HepG2 (cell line): ENCODE data around the gene ROMO1. TPM values are rescaled to one million over a fixed set of nuclear protein-coding genes. Genes with fewer than 3 reads are reported as not detected.

Source experiments
- ADNP ChIP-seq: sonication (generic); formaldehyde crosslinking; IDR thresholded peaks from 2 replicates; pipeline ENCODE4 v1.4.0; 2020; ENCODE audit warnings: missing genetic modification reagents
- CENPX ChIP-seq: sonication (generic); formaldehyde crosslinking; IDR thresholded peaks from 2 replicates; pipeline ENCODE4 v1.9.0; 2021; ENCODE audit warnings: mild to moderate bottlenecking, missing genetic modification reagents, moderate library complexity
- CERS6 ChIP-seq: sonication (generic); formaldehyde crosslinking; IDR thresholded peaks from 2 replicates; pipeline ENCODE4 v1.5.0; 2020; ENCODE audit warnings: missing genetic modification reagents
- CHCHD3 ChIP-seq: sonication (generic); formaldehyde crosslinking; IDR thresholded peaks from 2 replicates; pipeline ENCODE4 v1.8.0; 2022; ENCODE audit warnings: mild to moderate bottlenecking, missing genetic modification reagents, moderate library complexity
- CHD4 ChIP-seq: fragments of 200-600 bp; sonication (generic); IDR thresholded peaks from 2 replicates; pipeline ENCODE4 v1.7.0; 2017; ENCODE audit warnings: mild to moderate bottlenecking, low read length, borderline replicate concordance
- CTCF ChIP-seq: sonication (generic); formaldehyde crosslinking; IDR thresholded peaks from 2 replicates; pipeline ENCODE4 v1.5.0; 2020; ENCODE audit warnings: mild to moderate bottlenecking, missing genetic modification reagents, moderate library complexity
- FIP1L1 ChIP-seq: fragments of 200-400 bp; formaldehyde crosslinking; IDR thresholded peaks from 2 replicates; pipeline ENCODE4 v1.6.1; 2018; ENCODE audit warnings: low read depth, mild to moderate bottlenecking, low read length, moderate library complexity, borderline replicate concordance; ENCODE audit not compliant: insufficient read depth
- KLF13 ChIP-seq: sonication (generic); formaldehyde crosslinking; IDR thresholded peaks from 2 replicates; pipeline ENCODE4 v1.4.0; 2020; ENCODE audit warnings: mild to moderate bottlenecking, missing genetic modification reagents
- MAZ ChIP-seq, 2 experiments: sonication (generic) in 1 of 2; formaldehyde crosslinking in 1 of 2; IDR thresholded peaks; 2 replicates each; pipeline versions ENCODE4 v1.5.0 to v1.6.1; 2012 to 2020; ENCODE audit warnings: low read depth in 2 of 2, mild to moderate bottlenecking in 2 of 2, borderline replicate concordance in 1 of 2, improper control_type of control experiment in 1 of 2, low read length in 1 of 2, missing genetic modification reagents in 1 of 2, moderate library complexity in 1 of 2
- MIXL1 ChIP-seq: IDR thresholded peaks from 2 replicates; pipeline ENCODE4 v1.6.1; 2016
- PHF21A ChIP-seq: sonication (generic); formaldehyde crosslinking; IDR thresholded peaks from 2 replicates; pipeline ENCODE4 v1.5.0; 2020; ENCODE audit warnings: mild to moderate bottlenecking, missing genetic modification reagents
- RARA ChIP-seq: IDR thresholded peaks from 2 replicates; pipeline ENCODE4 v1.6.1; 2016; ENCODE audit warnings: missing genetic modification reagents, missing compliant biosample characterization
- SALL1 ChIP-seq: sonication (generic); formaldehyde crosslinking; IDR thresholded peaks from 2 replicates; pipeline ENCODE4 v1.8.0; 2022; ENCODE audit warnings: mild to moderate bottlenecking, missing genetic modification reagents
- TFAP4 ChIP-seq: sonication (generic); IDR thresholded peaks from 2 replicates; pipeline ENCODE4 v1.6.1; 2016; ENCODE audit warnings: low read depth, borderline replicate concordance
- UBTF ChIP-seq: sonication (generic); formaldehyde crosslinking; IDR thresholded peaks from 2 replicates; pipeline ENCODE4 v1.4.0; 2020; ENCODE audit warnings: mild to moderate bottlenecking, missing genetic modification reagents
- ZNF256 ChIP-seq: sonication (generic); formaldehyde crosslinking; conservative IDR thresholded peaks from 2 replicates; pipeline ENCODE4 v1.4.0; 2020; ENCODE audit warnings: missing genetic modification reagents
- ZNF296 ChIP-seq: sonication (generic); formaldehyde crosslinking; conservative IDR thresholded peaks from 2 replicates; pipeline ENCODE4 v1.5.0; 2020; ENCODE audit warnings: mild to moderate bottlenecking, missing genetic modification reagents
- polyA plus RNA-seq, 8 experiments: library from polyadenylated mRNA; depleted of rRNA in 3 of 8; stranded (reverse) in 7 of 8; unstranded in 1 of 8; fragments of >200 nt; fragmentation: Illumina TruSeq in 4 of 8; extraction: Trizol in 4 of 8; gene quantifications; 2 replicates each; pipeline versions ENCODE4 v1.2.1 to v1.2.3, GENCODE V29; 2011 to 2016; ENCODE audit warnings: low read depth in 4 of 8, missing spikeins in 1 of 8, mixed read lengths in 1 of 8; ENCODE audit not compliant: insufficient read depth in 1 of 8
- total RNA-seq, 5 experiments: library from RNA; depleted of rRNA; stranded (reverse); fragments of >200 nt; fragmentation: Illumina TruSeq; extraction: Trizol; gene quantifications; 2 replicates each; pipeline ENCODE4 v1.2.3, GENCODE V29; 2016; ENCODE audit warnings: low read depth in 1 of 5

ROMO1 gene
- total and polyA plus RNA-seq, 2 of the 13 experiments (the other 11 are each of a cell fraction or from before 2014, with no cell fraction given): 636 to 755 TPM

GRCh38 chr20:35699127-35699956 lies at the start of gene ROMO1, which contains the start of gene NFS1 (continued):
- peak; percentile 96 for TF ChIP-seq MAZ (IDR thresholded peaks at IDR 0.05; ENCODE audit: borderline replicate concordance, low read depth, low read length)
- peak; percentile 100 for TF ChIP-seq MAZ (CRISPR knock-in tag; IDR thresholded peaks at IDR 0.05; ENCODE audit: low read depth)
- peak; percentile 75 for TF ChIP-seq RARA
- no peak for TF ChIP-seq ADNP
- peak; percentile 93 for TF ChIP-seq PHF21A (CRISPR knock-in tag)
- TF ChIP-seq TFAP4: 0 out of 2 replicates have a peak, but pooled peaks have one; percentile 5
- no peak for TF ChIP-seq CENPX
- TF ChIP-seq MIXL1: peak; percentile 95
- peak; percentile 95; the same call in 1 of the 2 replicates for TF ChIP-seq FIP1L1
- TF ChIP-seq ZNF296 (CRISPR knock-in tag): peak; percentile 94
- TF ChIP-seq CTCF: peak; percentile 94
- peak; percentile 94 for TF ChIP-seq ZNF256 (CRISPR knock-in tag)
- peak; percentile 86; the same call in 1 of the 2 replicates for TF ChIP-seq CERS6 (CRISPR knock-in tag)
- TF ChIP-seq CHD4: no peak
- peak; percentile 98; the same call in 1 of the 2 replicates for TF ChIP-seq CHCHD3 (CRISPR knock-in tag)
- peak; percentile 98 for TF ChIP-seq SALL1 (CRISPR knock-in tag)
- peak; percentile 100 for TF ChIP-seq UBTF (CRISPR knock-in tag)
- TF ChIP-seq KLF13 (CRISPR knock-in tag): 0 out of 2 replicates have a peak, but pooled peaks have one; percentile 74
